Right lobe of liver (tissue), 6 donors: ENCODE data around the gene PLXNA4. TPM values are rescaled to one million over a fixed set of nuclear protein-coding genes. Genes with fewer than 3 reads are reported as not detected.

ENCODE experiments used
- ATAC-seq, 4 donors: fragments of 200-7000 bp; cut with Tn5 transposase; one replicate each; pipeline ENCODE4 v1.9.1; 2020; ENCODE audit warnings: mild to moderate bottlenecking in 4 of 4, moderate library complexity in 4 of 4
- DNase-seq, 3 donors: peaks; one replicate each; pipeline ENCODE4 v3.0.0-alpha.2; 2020
- H3K27ac ChIP-seq, 3 donors: fragments of 200-600 bp; one replicate each; pipeline ENCODE4 v1.8.0; 2022
- H3K27me3 ChIP-seq, 2 donors: fragments of 200-600 bp; one replicate each; pipeline ENCODE4 v1.8.0; 2022
- H3K36me3 ChIP-seq, 4 donors: fragments of 200-600 bp; sonication (generic) in 1 of 4; one replicate each; pipeline versions ENCODE4 v1.5.1 to v1.8.0; 2017 to 2022; ENCODE audit warnings: control low read depth in 1 of 4
- H3K4me1 ChIP-seq, 4 donors: fragments of 200-600 bp; sonication (generic) in 1 of 4; one replicate each; pipeline versions ENCODE4 v1.5.1 to v1.8.0; 2017 to 2022; ENCODE audit warnings: control low read depth in 1 of 4
- H3K4me3 ChIP-seq, 3 donors: fragments of 200-600 bp; one replicate each; pipeline ENCODE4 v1.8.0; 2022
- H3K9me3 ChIP-seq, 4 donors: fragments of 200-600 bp; sonication (generic) in 1 of 4; one replicate each; pipeline versions ENCODE4 v1.5.1 to v1.8.0; 2017 to 2022; ENCODE audit warnings: control low read depth in 1 of 4
- POLR2A ChIP-seq: fragments of 450-650 bp; IDR thresholded peaks from one replicate; pipeline ENCODE4 v1.6.1; 2017; ENCODE audit warnings: antibody characterized with exemption, mild to moderate bottlenecking
- WGBS: methylation state at CpG from one replicate; pipeline ENCODE4 v1.1.6; 2018; ENCODE audit warnings: low coverage, low lambda C conversion rate; ENCODE audit not compliant: insufficient coverage; ENCODE audit errors: missing lambda C conversion rate; 5-methylcytosine and 5-hydroxymethylcytosine counted together
- intact Hi-C, 2 donors: fragments of 100-400 bp; cut with DNase I; formaldehyde crosslinking; loops; one replicate each; pipeline versions ENCODE4 v1.11.2 to v1.14.1; 2022
- total RNA-seq, 6 experiments: library from RNA; depleted of rRNA in 2 of 6; stranded (reverse); fragments of >200 nt in 2 of 6; fragmentation: NEBNext Ultra II Directional in 3 of 6; extraction: Animal tissue kit (Norgen Biotek cat#: 25700) in 3 of 6; gene quantifications; one replicate each; pipeline versions ENCODE4 v1.1.0 to v1.2.4, GENCODE V29; 2016 to 2023
- TF ChIP-seq, protein P1 (sequence below), 4 donors: fragments of 200-600 bp in 3 of 4; fragments of 450-650 bp in 1 of 4; IDR thresholded peaks; one replicate each; pipeline versions ENCODE4 v1.5.1 to v1.8.0; 2016 to 2022; ENCODE audit warnings: antibody characterized with exemption in 4 of 4, mild to moderate bottlenecking in 2 of 4
- donor health status: DM: no; HTN: yes; CAD: no.
- donor health status: DM: no; HTN: no; CAD: no.
- donor health status: DM: no; HTN: no; CAD: no.
- donor health status: DM: no; HTN: yes; CAD: no.
- donor health status: DM: no; HTN: yes; CAD: no.

Gene PLXNA4
- total RNA-seq, 6 experiments from 2014 or later = 0.17 to 0.90 (median 0.30) TPM

DNA sequence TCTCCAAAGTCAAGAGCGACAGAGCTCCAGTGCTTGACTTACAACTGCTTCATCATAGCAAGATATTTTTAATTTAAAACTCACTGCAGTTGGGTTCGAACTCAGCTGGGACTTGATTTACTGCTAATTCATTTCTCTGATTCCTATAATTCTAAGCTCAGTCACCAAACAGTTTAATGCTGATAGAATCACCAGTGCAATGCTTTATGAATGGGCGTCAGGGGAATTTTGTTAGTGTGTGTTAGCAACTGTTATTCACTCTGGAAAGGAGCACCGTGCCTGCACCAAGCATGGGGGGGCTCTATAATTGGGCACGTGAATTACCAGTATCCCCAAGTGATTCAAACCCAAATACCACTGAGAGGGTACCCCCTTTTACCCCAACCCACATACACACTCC lies 10.4 kb downstream of the PLXNA4 start:
- Histone ChIP-seq H3K4me3 (no peak overlapping the region), H3K9me3 (no peaks in the 10 kb centered on the region), H3K27me3 (no peaks in the 10 kb centered on the region), H3K27ac (no peak overlapping the region), H3K4me1 (no peaks in the 10 kb centered on the region), H3K36me3 (no peaks in the 10 kb centered on the region)
- intact Hi-C loops = no loop called here
- DNase-seq (no peak), ATAC-seq (no peak)
- 69% methylated on average over 5 of the region's 5 CpGs for WGBS
- no peak for TF ChIP-seq POLR2A
- TF ChIP-seq, protein P1, sequence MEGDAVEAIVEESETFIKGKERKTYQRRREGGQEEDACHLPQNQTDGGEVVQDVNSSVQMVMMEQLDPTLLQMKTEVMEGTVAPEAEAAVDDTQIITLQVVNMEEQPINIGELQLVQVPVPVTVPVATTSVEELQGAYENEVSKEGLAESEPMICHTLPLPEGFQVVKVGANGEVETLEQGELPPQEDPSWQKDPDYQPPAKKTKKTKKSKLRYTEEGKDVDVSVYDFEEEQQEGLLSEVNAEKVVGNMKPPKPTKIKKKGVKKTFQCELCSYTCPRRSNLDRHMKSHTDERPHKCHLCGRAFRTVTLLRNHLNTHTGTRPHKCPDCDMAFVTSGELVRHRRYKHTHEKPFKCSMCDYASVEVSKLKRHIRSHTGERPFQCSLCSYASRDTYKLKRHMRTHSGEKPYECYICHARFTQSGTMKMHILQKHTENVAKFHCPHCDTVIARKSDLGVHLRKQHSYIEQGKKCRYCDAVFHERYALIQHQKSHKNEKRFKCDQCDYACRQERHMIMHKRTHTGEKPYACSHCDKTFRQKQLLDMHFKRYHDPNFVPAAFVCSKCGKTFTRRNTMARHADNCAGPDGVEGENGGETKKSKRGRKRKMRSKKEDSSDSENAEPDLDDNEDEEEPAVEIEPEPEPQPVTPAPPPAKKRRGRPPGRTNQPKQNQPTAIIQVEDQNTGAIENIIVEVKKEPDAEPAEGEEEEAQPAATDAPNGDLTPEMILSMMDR (IDR thresholded peaks at IDR 0.05) = no peak

DNA sequence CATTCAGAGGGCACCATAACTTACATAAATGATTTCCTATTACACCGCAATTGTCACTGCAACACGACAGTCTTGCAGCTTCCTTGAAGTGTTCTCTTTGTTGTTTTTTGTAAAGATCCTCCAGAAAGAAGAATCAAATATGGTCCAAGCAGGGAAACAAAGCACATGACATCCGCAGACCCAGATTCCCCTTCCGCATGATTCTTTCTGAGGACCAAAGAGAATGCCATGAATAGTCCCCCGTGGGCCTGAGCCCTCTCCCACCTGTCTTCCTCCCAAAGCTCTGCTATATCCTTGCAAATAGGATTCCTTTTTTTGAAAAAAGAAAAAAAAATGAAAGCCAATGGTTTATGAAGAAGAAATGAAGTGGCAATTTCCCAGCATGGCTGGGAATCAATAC lies 10.8 kb downstream of the PLXNA4 start:
- no peaks in the 10 kb centered on the region for H3K27me3 ChIP-seq
- WGBS = 76% methylated on average over 5 of the region's 5 CpGs
- no peak for ATAC-seq

DNA sequence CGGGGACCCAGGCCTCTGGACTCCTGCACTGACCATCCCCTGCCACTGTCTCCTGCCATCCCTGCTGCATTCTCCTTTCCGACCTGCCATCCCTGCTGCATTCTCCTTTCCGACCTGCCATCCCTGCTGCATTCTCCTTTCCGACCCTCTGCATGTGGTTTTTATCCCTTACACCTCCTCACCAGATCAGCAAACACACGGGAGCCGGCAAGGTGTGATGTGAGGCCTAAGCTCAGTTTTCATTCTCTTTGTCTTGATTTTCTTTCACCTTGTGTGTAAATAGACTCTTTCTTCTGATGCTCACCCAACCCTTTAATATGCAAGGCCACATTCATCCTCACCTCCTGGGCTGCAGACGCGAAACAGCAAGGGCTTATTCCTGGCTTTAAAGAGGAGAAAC lies 11.4 kb downstream of the PLXNA4 start:
- WGBS = 62% methylated on average over 7 of the region's 8 CpGs
- H3K4me3 ChIP-seq = no peak overlapping the region

More for the DNA sequence above, 10.8 kb downstream of the PLXNA4 start:
- Histone ChIP-seq H3K27ac (no peak overlapping the region), H3K36me3 (no peaks in the 10 kb centered on the region), H3K9me3 (no peaks in the 10 kb centered on the region), H3K4me3 (no peak overlapping the region), H3K4me1 (no peaks in the 10 kb centered on the region)
- intact Hi-C loops = no loop called here
- no peak for TF ChIP-seq POLR2A
- TF ChIP-seq, protein P1 (IDR thresholded peaks at IDR 0.05) = no peak
- no peak for DNase-seq

DNA sequence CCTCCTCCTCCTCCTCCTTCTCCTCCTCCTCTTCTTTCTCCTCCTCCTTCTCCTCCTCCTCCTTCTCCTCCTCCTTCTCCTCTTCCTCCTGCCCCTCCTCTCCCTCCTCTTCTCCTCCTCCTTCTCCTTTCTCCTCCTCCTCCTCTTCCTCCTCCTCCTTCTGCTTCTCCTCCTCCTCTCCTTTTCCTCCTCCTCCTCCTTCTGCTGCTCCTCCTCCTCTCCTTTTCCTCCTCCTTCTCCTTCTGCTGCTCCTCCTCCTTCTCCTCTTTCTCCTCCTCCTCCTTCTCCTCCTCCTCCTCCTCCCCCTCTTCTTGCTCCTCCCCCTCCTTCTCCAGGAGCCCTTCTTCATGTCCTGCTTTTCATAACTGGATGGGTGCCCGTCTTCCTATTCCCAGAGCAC lies 12.2 kb downstream of the PLXNA4 start:
- WGBS = 44% methylated on average over 1 of the region's 1 CpG
- TF ChIP-seq, protein P1 (IDR thresholded peaks at IDR 0.05) = no peak
- no peak for TF ChIP-seq POLR2A
- Histone ChIP-seq H3K9me3 (no peaks in the 10 kb centered on the region), H3K4me1 (no peaks in the 10 kb centered on the region), H3K27ac (no peak overlapping the region), H3K4me3 (no peak overlapping the region), H3K27me3 (no peaks in the 10 kb centered on the region), H3K36me3 (no peaks in the 10 kb centered on the region)
- ATAC-seq = no peak
- DNase-seq = no peak
- intact Hi-C loops = no loop called here

More for the DNA sequence above, 11.4 kb downstream of the PLXNA4 start:
- no peaks in the 10 kb centered on the region for H3K9me3 ChIP-seq
- H3K27ac ChIP-seq = no peak overlapping the region
- H3K27me3 ChIP-seq = no peaks in the 10 kb centered on the region
- intact Hi-C loops = no loop called here
- no peaks in the 10 kb centered on the region for H3K36me3 ChIP-seq
- DNase-seq = no peak
- no peaks in the 10 kb centered on the region for H3K4me1 ChIP-seq
- TF ChIP-seq POLR2A = no peak
- TF ChIP-seq, protein P1 (IDR thresholded peaks at IDR 0.05) = no peak
- ATAC-seq = no peak

DNA sequence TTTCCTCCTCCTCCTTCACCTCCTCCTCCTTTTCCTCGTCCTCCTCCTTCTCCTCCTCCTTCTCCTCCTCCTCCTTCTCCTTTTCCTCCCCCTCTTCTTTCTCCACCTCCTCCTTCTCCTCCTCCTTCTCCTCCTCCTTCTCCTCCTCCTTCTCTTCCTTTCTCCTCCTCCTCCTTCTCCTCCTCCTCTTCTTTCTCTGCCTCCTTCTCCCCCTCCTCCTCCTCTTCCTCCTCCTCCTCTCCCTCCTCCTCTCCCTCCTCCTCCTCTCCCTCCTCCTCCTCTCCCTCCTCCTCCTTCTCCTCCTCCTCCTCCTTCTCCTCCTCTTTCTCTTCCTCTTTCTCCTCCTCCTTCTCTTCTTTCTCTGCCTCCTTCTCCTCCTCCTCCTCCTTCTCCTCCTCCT lies 13.6 kb downstream of the PLXNA4 start:
- Histone ChIP-seq H3K36me3 (no peaks in the 10 kb centered on the region), H3K27me3 (no peaks in the 10 kb centered on the region), H3K4me1 (no peaks in the 10 kb centered on the region), H3K4me3 (no peak overlapping the region), H3K27ac (no peak overlapping the region), H3K9me3 (no peaks in the 10 kb centered on the region)
- intact Hi-C loops = no loop called here
- 20% methylated on average over 1 of the region's 1 CpG for WGBS
- ATAC-seq (no peak), DNase-seq (no peak)
- TF ChIP-seq, protein P1 (IDR thresholded peaks at IDR 0.05) = no peak
- TF ChIP-seq POLR2A = no peak
